ENCODE results near the gene LCE1A.

LCE1A gene

DNA sequence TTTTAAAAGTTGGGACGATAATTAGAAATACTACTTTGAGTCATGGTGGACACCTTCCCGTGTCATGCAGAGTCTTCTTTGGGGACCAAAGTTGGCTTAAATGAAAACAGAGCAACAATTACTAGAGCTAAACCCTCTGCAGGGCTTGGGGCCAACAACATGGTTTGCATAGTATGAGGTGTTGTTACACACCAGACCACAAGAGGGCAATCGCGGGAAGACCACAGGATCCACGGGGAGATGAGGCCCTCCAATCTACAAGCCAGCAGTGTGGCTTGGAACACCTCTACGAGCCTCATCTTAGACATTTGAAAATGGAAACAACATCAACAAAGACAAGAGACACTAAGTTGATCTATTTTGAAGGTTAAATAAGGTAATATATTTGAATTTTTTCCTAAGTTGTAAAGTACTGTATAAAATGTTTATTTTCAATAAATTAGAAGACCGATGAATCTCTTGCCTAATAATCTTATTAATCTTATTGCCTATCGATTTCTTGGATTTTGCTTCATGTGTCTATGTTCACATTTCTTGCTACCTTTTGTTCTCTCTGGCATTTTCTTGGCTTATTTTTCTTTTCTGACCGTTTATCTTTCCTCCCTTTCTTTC lies 42.6 kb downstream of the LCE1A start:
- peak; percentile 7 to 14 for DNase-seq (ENCODE audit: low read depth in 1 of 2, low spot score in 1 of 2)

DNA sequence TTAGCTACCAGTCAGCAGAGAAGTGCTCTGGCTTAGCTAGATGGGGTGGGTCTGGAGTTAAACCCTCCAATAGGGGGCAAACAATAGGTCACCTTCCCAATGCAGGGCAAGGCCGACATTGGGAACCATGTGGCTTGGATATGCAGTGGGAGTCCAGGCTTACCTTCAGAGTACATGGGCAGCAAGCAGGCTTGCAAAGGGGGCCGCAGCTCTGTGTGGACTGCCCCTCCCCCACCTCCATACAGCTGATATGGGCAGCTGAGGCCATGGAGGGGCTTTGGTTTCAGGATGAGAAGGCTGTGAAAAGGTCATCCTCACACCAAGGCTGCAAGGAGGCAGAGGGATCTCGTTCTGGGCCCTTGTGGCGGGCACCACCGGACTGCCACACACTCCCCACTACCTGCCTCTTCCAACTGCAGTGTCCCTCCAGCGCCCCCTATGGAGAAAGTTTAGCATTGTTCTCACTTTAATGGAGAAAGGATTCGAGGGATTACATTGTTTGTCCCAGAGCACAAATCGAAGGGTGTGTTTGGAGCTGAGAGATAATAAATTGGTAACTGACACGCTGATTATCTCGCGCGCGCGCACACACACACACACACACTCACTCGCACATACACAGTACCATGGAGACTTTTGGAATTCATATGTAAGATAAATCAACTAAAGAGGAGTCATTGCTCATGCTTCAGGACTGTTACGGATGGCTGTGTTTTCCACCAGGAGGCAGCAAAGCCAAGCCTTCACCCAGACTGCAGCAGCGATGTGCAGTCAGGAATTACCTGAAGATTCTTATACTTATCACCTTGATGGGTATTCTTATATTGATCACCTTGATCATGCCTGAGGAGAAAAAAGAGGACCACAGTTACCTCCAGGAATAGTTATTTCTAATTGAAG lies 43.8 kb downstream of the LCE1A start:
- no peak for DNase-seq (ENCODE audit: low read depth in 1 of 2, low spot score in 1 of 2)

DNA sequence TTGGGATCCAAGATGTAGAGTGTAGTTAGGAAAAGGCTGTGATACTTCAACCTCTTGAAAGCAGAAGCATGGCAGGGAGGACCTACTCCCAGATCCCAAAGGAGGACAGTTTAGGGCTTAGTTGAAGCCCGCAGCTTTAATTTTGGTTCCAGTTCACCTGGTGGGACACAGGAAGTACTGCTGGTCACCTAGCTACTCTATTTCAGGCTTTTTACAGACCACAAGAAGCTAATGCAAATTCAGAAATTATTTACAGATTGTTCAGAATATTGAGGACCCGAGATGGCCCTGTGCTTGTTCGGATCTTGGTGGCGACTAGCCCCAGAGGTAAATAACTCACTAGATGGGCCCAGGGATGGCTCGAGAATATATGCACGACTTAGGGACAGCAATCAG lies 44.5 kb downstream of the LCE1A start:
- no peak for DNase-seq (ENCODE audit: low read depth in 1 of 2, low spot score in 1 of 2)

DNA sequence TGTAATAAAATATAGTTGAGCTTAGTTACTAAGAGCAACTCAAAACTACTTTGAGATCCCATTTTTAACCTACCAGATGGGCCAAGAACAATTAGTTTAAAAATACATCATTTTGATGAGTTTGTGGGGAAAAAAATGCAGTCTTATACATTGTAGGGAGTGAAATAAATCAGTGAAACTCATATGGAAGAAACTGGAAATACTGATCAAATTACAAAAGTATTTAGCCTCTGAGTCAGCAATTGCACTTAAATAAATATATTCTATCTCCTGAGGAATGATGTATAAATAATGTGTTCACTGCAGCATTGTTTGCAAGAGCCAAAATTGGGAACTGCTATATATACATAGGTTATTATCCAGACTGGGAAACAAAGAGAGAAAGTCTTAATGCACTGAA lies 46.2 kb downstream of the LCE1A start:
- no peak for DNase-seq (ENCODE audit: low read depth in 1 of 2, low spot score in 1 of 2)

DNA sequence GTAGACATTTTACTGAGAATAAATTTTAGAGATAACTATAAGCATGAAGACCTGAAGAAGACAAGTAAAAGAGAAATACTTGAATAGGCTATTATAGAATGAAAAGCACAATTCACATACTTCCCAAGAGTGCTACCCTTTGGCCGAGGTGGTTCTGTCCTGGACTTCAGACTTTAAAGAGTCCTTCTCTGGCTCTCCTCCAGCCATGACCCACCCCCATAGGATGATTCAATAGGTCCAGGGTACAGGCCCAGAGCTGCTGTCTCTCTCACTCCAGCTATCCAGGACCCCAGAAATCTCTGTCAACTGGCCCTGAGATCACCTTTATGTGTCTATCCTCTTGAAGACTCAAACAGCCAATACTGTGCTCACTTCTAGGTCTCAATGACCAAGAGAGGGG lies 49.6 kb downstream of the LCE1A start:
- no peak for DNase-seq (ENCODE audit: low read depth in 1 of 2, low spot score in 1 of 2)
